Activated T-cell treated with anti-CD3 and anti-CD28 coated beads, Interleukin-2, amount 50 U/mL, for 72 hours (primary cell): Measurements from ENCODE around the gene TAPBP. TPM values are rescaled to one million over a fixed set of nuclear protein-coding genes. Genes with fewer than 3 reads are reported as not detected.
A peak's percentile ranks its signal among the peaks of the same experiment; 100 is the strongest.

Source experiments
- ATAC-seq, 2 donors: fragments of 150-1000 bp; cut with Tn5 transposase; replicated peaks in 1 of 2; 2 replicates each; pipeline ENCODE4 v1.10.0; 2021; ENCODE audit warnings: moderate library complexity in 2 of 2, mild to moderate bottlenecking in 1 of 2
- DNase-seq, 2 donors: peaks; one replicate each; pipeline ENCODE4 v3.0.0; 2021 to 2022; ENCODE audit warnings: mixed read lengths in 1 of 2
- H3K27ac Mint-ChIP-seq: one replicate; pipeline ENCODE4 v1.8.0; 2022; ENCODE audit warnings: mild to moderate bottlenecking, moderate library complexity, mixed read lengths
- H3K27me3 Mint-ChIP-seq: one replicate; pipeline ENCODE4 v1.8.0; 2022; ENCODE audit warnings: low read depth, mixed read lengths
- H3K36me3 Mint-ChIP-seq, 2 donors: one replicate each; pipeline ENCODE4 v1.8.0; 2022; ENCODE audit warnings: mixed read lengths in 2 of 2, mild to moderate bottlenecking in 1 of 2; ENCODE audit not compliant: insufficient read depth in 2 of 2
- H3K4me1 Mint-ChIP-seq: one replicate; pipeline ENCODE4 v1.8.0; 2022; ENCODE audit warnings: low read depth, mixed read lengths
- H3K4me3 Mint-ChIP-seq, 2 donors: one replicate each; pipeline ENCODE4 v1.8.0; 2022; ENCODE audit warnings: mild to moderate bottlenecking in 2 of 2, mixed read lengths in 2 of 2, moderate library complexity in 2 of 2
- H3K9me3 Mint-ChIP-seq, 2 donors: one replicate each; pipeline ENCODE4 v1.8.0; 2022; ENCODE audit warnings: mixed read lengths in 2 of 2
- total RNA-seq, 2 donors: library from RNA; stranded (reverse); gene quantifications; one replicate each; pipeline ENCODE4 v1.2.3, GENCODE V29; 2022

TAPBP gene
- total RNA-seq, 2 donors from 2014 or later, result 180 to 210 TPM

DNA sequence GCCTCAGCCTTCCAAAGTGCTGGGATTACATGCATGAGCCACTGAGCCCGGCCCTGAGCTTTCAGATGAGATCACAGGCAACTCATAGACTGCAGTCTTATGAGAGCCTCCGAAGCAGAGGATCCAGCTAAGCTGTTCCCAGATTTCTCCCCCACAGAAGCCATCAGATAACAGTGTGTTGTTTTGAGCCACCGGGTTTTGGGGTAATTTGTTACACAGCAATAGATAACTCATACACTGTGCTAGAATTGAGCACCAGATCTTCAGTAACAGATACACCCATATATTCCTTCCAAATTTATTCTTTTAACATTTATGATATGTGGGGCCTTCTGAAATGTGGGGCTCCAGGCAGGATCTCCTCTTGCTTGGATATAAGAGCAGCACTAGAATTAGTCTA is 22.6 kb upstream of the TAPBP start:
- H3K27me3 Mint-ChIP-seq, result no peaks in the 10 kb centered on the region

DNA sequence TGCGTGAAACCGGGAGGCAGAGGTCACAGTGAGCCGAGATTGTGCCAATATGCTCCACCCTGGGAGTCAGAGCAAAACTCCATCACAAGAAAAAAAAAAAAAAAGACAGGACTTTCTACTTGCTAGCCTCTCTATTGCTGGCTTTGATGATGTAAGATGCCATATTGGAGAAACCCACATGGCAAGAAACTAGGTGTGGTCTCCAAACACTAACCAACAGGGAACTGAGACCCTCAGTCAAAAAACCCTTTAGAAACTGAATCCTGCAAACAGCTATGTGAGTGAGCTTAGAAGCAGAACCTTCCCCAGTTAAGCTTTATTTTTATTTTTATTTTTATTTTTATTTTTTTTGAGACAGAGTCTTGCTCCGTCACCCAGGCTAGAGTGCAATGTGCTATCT is 22.0 kb upstream of the TAPBP start:
- DNase-seq, result no peak
- Mint-ChIP-seq H3K36me3 (no peaks in the 10 kb centered on the region), H3K27ac (no peak overlapping the region), H3K9me3 (no peaks in the 10 kb centered on the region), H3K4me1 (peaks cover 17% of the 10 kb centered on the region), H3K4me3 (no peak overlapping the region), H3K27me3 (no peaks in the 10 kb centered on the region)
- ATAC-seq, result no peak

More for the DNA sequence above, 22.6 kb upstream of the TAPBP start:
- H3K36me3 Mint-ChIP-seq, result no peaks in the 10 kb centered on the region
- no peak for ATAC-seq
- H3K4me3 Mint-ChIP-seq, result no peak overlapping the region
- no peak overlapping the region for H3K27ac Mint-ChIP-seq
- peaks cover 17% of the 10 kb centered on the region for H3K4me1 Mint-ChIP-seq
- no peak for DNase-seq
- no peaks in the 10 kb centered on the region for H3K9me3 Mint-ChIP-seq

DNA sequence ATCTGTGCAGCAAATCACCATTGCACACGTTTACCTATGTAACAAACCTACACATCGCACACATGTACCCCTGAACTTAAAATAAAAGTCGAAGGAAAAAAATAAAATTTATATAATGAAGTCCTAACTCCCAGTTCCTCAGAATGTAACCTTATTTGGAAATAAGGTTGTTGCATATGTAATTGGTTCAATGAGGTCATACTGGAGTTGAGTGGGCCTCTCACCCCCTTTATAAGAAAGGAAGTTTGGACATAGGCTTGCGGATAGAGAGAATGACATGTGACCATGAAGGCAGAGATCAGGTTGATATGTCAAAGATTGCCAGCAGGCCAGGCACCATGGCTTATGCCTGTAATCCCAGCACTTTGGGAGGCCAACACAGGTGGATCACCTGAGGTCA is 19.8 kb upstream of the TAPBP start:
- H3K9me3 Mint-ChIP-seq, result no peaks in the 10 kb centered on the region
- no peak for DNase-seq
- no peak for ATAC-seq
- no peaks in the 10 kb centered on the region for H3K27me3 Mint-ChIP-seq
- H3K36me3 Mint-ChIP-seq, result no peaks in the 10 kb centered on the region
- H3K27ac Mint-ChIP-seq, result no peak overlapping the region
- H3K4me1 Mint-ChIP-seq, result peaks cover 17% of the 10 kb centered on the region
- no peak overlapping the region for H3K4me3 Mint-ChIP-seq

DNA sequence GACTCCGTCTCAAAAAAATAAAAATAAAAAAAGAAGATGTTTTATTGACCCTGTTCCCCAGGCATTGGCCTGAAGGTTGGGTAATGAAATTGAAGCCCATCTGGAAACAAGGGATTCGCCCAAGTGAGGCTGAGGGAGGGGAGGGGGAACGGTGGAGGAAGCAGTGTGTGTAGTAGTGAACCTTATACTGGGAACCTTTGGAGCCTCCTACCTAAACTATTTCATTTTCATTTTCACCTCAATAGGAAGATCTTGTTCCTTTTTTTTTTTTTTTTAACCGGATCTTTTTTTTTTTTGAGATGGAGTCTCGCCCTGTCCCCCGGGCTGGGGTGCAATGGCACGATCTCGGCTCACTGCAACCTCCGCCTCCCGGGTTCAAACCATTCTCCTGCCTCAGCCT is 16.9 kb upstream of the TAPBP start:
- no peak for ATAC-seq
- Mint-ChIP-seq H3K27me3 (no peaks in the 10 kb centered on the region), H3K9me3 (no peaks in the 10 kb centered on the region), H3K4me3 (no peak overlapping the region), H3K36me3 (no peaks in the 10 kb centered on the region), H3K27ac (no peak overlapping the region), H3K4me1 (peaks cover 17% of the 10 kb centered on the region)
- DNase-seq, result no peak

DNA sequence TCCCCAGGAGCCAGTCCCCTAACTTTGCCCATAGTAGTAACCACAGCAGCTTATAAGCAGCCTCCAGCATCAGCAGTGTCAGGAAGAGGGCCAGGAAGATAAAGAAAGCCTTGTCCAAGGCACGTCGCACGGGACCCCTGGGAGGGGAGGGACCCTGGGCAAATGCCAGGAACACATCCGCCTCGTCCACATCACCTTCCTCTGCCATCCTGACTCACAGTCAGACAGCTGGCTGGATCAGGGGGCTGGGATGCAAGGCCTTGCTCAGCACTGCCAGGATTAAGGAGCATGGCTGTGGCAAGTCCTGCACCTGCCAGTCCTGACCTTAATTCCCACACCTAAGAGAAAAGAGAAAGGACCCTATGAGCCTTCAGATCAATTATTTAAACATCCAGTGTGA is 15.2 kb upstream of the TAPBP start:
- H3K4me1 Mint-ChIP-seq, result peaks cover 17% of the 10 kb centered on the region
- H3K27ac Mint-ChIP-seq, result no peak overlapping the region
- no peaks in the 10 kb centered on the region for H3K36me3 Mint-ChIP-seq
- no peak for ATAC-seq
- no peak overlapping the region for H3K4me3 Mint-ChIP-seq
- H3K27me3 Mint-ChIP-seq, result no peaks in the 10 kb centered on the region
- H3K9me3 Mint-ChIP-seq, result no peaks in the 10 kb centered on the region
- no peak for DNase-seq

DNA sequence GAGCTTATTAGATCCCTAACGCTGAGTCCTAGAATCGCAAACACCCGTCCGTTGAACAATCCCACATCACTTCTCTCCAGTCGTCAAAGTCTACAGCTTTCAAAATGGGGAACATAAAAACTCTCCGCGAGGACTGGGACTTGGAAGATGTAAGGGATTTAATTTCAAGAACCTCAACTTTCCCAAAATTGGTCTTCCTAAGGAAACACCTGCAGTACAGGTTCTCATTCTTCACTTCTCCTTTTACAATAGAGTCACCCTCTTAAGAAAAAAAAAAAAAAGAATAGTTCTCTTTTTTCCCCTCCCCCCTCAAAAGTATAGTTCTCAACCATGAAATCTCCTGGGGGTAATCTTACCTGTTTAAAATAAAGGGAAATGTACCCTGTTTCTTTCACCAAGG is 10.2 kb upstream of the TAPBP start:
- peaks cover 48% of the 10 kb centered on the region for H3K4me1 Mint-ChIP-seq
- peak overlapping the region; percentile 50 for H3K27ac Mint-ChIP-seq
- peak overlapping the region; percentile 97 to 100 for H3K4me3 Mint-ChIP-seq
- H3K36me3 Mint-ChIP-seq, result peaks cover 10 to 24% of the 10 kb centered on the region in 2 donors
- ATAC-seq (no peak), DNase-seq (no peak)
- H3K9me3 Mint-ChIP-seq, result no peaks in the 10 kb centered on the region
- H3K27me3 Mint-ChIP-seq, result no peaks in the 10 kb centered on the region

DNA sequence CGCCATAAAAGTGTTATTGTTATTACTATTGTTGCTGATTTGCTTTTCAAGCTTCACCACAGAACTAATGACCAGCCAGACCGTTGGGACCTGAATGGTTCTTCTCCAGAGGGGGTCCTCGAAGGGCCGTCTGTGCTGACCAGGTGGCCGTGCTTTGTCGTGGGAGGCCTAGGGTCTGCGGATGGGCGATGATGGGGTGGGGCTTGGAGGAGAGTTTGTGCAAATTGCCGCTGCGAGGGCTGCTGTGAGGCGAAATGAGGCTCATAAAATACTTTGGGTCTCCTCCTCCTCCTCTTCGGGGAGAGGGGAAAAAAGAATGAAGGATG is 9.7 kb upstream of the TAPBP start:
- peaks cover 10 to 27% of the 10 kb centered on the region in 2 donors for H3K36me3 Mint-ChIP-seq
- DNase-seq, result peak in 1 of 2 donors; percentile 24
- H3K9me3 Mint-ChIP-seq, result no peaks in the 10 kb centered on the region

DNA sequence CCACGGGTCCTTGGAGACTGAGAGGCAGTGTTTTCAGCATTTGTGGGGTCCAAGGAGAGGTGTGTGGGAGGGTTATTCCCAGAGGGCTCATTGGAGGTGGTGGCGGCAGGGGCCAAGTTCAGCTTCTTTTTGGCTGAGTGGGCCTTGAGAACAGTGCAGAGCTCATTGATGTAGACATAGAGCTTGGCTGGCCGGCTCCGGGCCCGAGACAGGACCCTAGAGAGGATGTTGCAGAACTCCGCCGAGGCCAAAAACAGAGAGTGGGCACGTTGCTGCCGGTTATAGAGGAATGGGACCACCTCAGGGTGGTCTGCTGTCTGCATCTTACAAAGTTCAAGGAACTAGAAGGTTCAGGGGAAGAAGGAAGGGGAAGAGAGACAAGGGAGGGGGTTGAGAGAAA is 7.3 kb upstream of the TAPBP start:
- Mint-ChIP-seq H3K9me3 (no peaks in the 10 kb centered on the region), H3K4me1 (peaks cover 71% of the 10 kb centered on the region), H3K27me3 (no peaks in the 10 kb centered on the region), H3K27ac (peak overlapping the region; percentile 18), H3K4me3 (peak overlapping the region; percentile 72 to 100), H3K36me3 (peaks cover 11 to 32% of the 10 kb centered on the region in 2 donors)
- DNase-seq (no peak), ATAC-seq (no peak)

More for the DNA sequence above, 9.7 kb upstream of the TAPBP start:
- Mint-ChIP-seq H3K27me3 (no peaks in the 10 kb centered on the region), H3K27ac (peak overlapping the region; percentile 97), H3K4me3 (peak overlapping the region; percentile 97 to 100), H3K4me1 (peaks cover 54% of the 10 kb centered on the region)
- ATAC-seq, result peak in 1 of 2 donors; percentile 2

DNA sequence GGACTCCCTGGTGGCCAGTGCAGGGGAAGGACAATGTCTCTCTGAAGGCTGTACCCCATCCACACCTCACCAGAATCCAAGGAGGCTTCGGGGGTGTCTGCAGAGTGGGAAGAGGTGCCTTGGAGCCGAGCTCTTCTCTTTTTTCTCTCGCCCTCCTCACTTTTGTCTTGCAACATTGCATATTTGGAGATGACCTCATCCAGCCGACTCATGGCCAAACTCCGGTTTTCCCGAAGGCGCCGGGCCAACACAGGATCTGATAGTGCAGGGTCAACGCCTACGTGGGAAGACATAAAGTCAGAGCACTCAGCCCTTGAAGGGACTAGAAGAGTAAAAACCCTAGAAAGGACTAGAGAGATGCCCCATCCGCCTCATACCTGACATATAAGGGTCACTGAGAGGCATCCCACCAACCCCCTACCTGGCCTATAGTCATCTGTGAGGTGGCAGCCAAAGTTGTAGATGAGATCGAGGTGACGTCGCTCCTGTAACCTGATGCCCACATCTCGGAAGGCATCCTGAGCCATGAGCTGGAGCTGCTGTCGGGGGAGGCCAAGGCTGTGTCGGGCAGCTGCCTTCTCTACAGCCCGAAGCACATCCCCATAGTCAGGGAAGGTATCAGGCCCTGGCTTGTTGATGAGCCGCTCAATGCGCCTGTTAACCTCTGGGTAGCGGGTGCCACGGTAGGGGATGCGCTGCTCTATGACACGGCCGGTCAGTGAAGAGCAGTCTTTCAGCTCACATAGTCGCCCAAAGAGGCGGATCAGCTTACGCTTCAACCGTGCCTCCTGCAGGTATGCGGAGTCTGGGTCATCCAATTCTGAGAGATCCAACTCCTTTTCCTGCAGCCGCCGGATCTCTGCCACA is 6.7 kb upstream of the TAPBP start:
- Mint-ChIP-seq H3K27me3 (no peaks in the 10 kb centered on the region), H3K9me3 (no peaks in the 10 kb centered on the region), H3K4me1 (peaks cover 78% of the 10 kb centered on the region), H3K36me3 (peaks cover 11 to 32% of the 10 kb centered on the region in 2 donors), H3K4me3 (peak overlapping the region; percentile 72 to 100), H3K27ac (peak overlapping the region; percentile 51)
- DNase-seq, result no peak
- ATAC-seq, result no peak

DNA sequence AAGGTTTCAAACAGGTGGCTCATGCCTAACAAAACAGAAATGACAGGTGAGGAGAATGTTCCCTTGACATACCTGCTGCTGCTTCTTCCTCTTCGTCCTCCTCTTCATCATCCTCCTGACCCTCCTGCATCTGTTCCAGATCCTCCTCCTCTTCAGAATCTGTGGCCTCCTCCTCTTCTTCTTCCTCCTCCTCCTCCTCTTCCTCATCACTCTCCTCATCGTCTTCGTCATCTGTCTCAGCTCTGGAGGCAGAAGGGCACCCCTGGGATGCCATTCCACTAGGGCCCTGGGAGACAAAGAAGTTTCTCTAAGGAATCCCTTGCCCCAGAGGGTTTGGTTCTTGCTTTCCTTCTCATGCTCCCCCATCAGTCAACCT is 6.0 kb upstream of the TAPBP start:
- peaks cover 11 to 32% of the 10 kb centered on the region in 2 donors for H3K36me3 Mint-ChIP-seq
- H3K4me1 Mint-ChIP-seq, result peaks cover 84% of the 10 kb centered on the region
- no peak for DNase-seq
- H3K4me3 Mint-ChIP-seq, result peak overlapping the region; percentile 98 to 100
- H3K27ac Mint-ChIP-seq, result peak overlapping the region; percentile 51
- H3K9me3 Mint-ChIP-seq, result no peaks in the 10 kb centered on the region
- ATAC-seq, result no peak
- no peaks in the 10 kb centered on the region for H3K27me3 Mint-ChIP-seq

DNA sequence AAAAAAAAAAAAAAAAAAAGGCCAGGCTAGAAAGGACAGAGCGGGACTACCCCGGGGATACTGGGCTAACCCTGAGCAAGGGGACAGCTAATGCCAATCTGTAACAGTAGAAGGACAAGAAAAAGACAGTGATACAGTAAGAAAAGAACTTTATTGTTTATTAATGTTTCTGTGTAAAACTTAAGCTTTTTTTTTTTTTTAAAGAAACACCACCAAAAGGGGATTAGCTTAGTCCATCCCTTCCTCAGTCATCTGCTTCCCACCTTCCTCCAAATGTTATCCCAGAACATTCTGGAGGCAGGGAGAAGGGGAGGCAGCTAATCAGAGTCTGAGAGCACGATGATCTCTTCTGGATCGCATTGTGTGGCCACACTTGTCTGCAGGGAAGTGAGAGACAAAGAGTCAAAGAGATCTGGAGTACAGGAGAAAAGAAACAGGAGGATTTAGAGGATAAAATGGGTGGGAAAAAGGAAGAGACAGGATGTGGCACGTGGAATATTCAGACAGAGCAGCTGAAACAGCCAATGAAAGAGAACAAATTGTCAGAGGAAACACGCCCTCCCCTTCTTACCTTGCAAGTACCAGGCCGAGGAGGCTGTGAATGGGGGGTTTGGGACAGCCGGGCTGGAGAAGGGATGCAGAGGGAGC is 4.7 kb upstream of the TAPBP start:
- Mint-ChIP-seq H3K4me3 (peak overlapping the region; percentile 97 to 98), H3K27me3 (no peaks in the 10 kb centered on the region), H3K36me3 (peaks cover 11 to 33% of the 10 kb centered on the region in 2 donors), H3K4me1 (peaks cover 87% of the 10 kb centered on the region), H3K27ac (peak overlapping the region; percentile 98), H3K9me3 (no peaks in the 10 kb centered on the region)
- no peak for DNase-seq
- ATAC-seq, result no peak

DNA sequence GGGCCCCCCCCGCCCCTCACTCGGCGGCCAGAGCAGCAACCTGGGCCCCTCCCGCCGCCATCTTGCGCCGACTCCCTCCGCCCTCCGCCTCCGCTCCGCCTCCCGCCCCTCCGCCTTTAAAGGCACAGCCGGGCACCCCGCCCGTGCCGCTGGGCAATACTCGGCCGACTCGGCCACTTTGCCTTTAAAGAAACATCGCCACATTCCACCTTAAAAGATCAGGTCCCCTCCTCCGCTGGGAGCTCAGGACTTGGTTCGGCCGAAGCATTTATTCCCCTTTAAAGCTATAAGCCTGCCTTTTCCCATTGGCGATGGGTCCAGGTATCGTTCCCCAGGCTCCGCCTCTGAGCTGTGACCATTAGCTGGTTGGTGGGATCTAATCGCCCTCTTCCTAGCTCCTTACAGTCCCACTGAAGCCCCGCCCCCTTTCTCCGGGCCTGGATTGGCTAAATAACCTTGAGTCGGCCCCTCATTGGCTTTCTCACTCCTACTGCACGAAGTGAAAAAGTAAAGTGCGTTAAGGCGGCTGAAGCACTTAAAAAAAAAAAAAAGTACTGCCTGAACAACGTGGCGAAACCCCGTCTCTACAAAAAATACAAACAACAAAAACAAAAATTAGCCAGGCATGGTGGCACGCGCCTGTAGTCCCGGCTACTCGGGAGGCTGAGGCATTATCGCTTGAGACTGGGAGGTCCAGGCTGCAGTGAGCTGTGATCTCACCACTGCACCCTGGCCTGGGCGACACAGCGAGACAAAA is 4.0 kb upstream of the TAPBP start, which contains the start of gene ZBTB22:
Gene ZBTB22, minus strand, starts transcription at position 76 of the 757 bp plus-strand sequence. CDS start 828 bp downstream, outside the sequence.
- peaks cover 80% of the 10 kb centered on the region for H3K4me1 Mint-ChIP-seq
- H3K36me3 Mint-ChIP-seq, result peaks cover 17 to 39% of the 10 kb centered on the region in 2 donors
- H3K9me3 Mint-ChIP-seq, result no peaks in the 10 kb centered on the region
- peak; percentile 95 to 97 for DNase-seq
- peak within 1 kb of the TSS; percentile 98 for H3K27ac Mint-ChIP-seq
- peak within 1 kb of the TSS; percentile 98 for H3K4me3 Mint-ChIP-seq
- H3K27me3 Mint-ChIP-seq, result no peaks in the 10 kb centered on the region
- peak; percentile 71 to 72 for ATAC-seq

DNA sequence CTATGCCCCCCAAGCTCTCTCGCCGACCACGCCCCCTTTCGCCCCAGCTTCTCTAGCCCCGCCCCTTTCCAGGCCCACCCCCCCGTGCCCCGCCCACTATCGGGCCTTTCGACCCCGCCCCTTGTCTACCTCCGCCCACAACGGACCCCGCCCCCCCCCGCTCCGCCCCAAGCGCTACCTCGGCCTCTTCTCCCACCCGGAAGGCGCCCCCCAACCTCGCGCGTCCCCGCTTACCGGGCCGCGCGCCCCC is 3.5 kb upstream of the TAPBP start:
- ATAC-seq, result no peak
- no peak for DNase-seq
- peaks cover 18 to 40% of the 10 kb centered on the region in 2 donors for H3K36me3 Mint-ChIP-seq
- H3K27ac Mint-ChIP-seq, result peak overlapping the region; percentile 73
- H3K27me3 Mint-ChIP-seq, result no peaks in the 10 kb centered on the region
- H3K4me1 Mint-ChIP-seq, result peaks cover 79% of the 10 kb centered on the region
- peak overlapping the region; percentile 72 to 98 for H3K4me3 Mint-ChIP-seq
- H3K9me3 Mint-ChIP-seq, result no peaks in the 10 kb centered on the region
